Measurements from ENCODE around the gene TOM1L2.
A peak's percentile ranks its signal among the peaks of the same experiment; 100 is the strongest.
"Not testable (repeated sequence)": the region's sequence is repeated elsewhere in the genome, so short reads cannot be mapped to it uniquely, and the experiment has no call there.

TOM1L2 gene

GRCh38 chr17:17970699-17971430 lies 1.3 kb downstream of the TOM1L2 start:
- no peak for DNase-seq

GRCh38 chr17:17966399-17966798 lies 5.8 kb downstream of the TOM1L2 start:
- no peak for DNase-seq

- DNase-seq, result no peak
Observed at GRCh38 chr17:17965152-17965721, 7.0 kb downstream of the TOM1L2 start.

GRCh38 chr17:17964710-17965109 lies 7.5 kb downstream of the TOM1L2 start:
- DNase-seq, result no peak

GRCh38 chr17:17963694-17964436 lies 8.3 kb downstream of the TOM1L2 start:
- DNase-seq, result no peak

- DNase-seq, result no peak
Observed at GRCh38 chr17:17963066-17963465, 9.1 kb downstream of the TOM1L2 start.

- no peak for DNase-seq
Observed at GRCh38 chr17:17960500-17961030, 11.6 kb downstream of the TOM1L2 start.

GRCh38 chr17:17959520-17960361 lies 12.5 kb downstream of the TOM1L2 start:
- DNase-seq, result peak; percentile 35

- no peak for DNase-seq
Observed at GRCh38 chr17:17958982-17959381, 13.2 kb downstream of the TOM1L2 start.

GRCh38 chr17:17957584-17957916 lies 14.7 kb downstream of the TOM1L2 start:
- no peak for DNase-seq

- DNase-seq, result not testable (repeated sequence)
Observed at GRCh38 chr17:17955790-17956341, 16.3 kb downstream of the TOM1L2 start.

GRCh38 chr17:17954079-17954478 lies 18.1 kb downstream of the TOM1L2 start:
- DNase-seq, result no peak

- no peak for DNase-seq
Observed at GRCh38 chr17:17952691-17953090, 19.5 kb downstream of the TOM1L2 start.

- DNase-seq, result no peak
Observed at GRCh38 chr17:17951524-17951923, 20.7 kb downstream of the TOM1L2 start.

GRCh38 chr17:17950806-17951205 lies 21.4 kb downstream of the TOM1L2 start:
- no peak for DNase-seq

- no peak for DNase-seq
Observed at GRCh38 chr17:17950347-17950746, 21.9 kb downstream of the TOM1L2 start.

GRCh38 chr17:17947966-17948365 lies 24.2 kb downstream of the TOM1L2 start:
- DNase-seq, result peak; percentile 42

GRCh38 chr17:17947309-17947708 lies 24.9 kb downstream of the TOM1L2 start:
- DNase-seq, result no peak

GRCh38 chr17:17946093-17946492 lies 26.1 kb downstream of the TOM1L2 start:
- no peak for DNase-seq

- DNase-seq, result no peak
Observed at GRCh38 chr17:17944743-17945142, 27.5 kb downstream of the TOM1L2 start.

GRCh38 chr17:17944242-17944641 lies 28.0 kb downstream of the TOM1L2 start:
- DNase-seq, result no peak

GRCh38 chr17:17943281-17943984 lies 28.8 kb downstream of the TOM1L2 start:
- no peak for DNase-seq
